ENCODE measurements around the gene FGFRL1. TPM values are rescaled to one million over a fixed set of nuclear protein-coding genes. Genes with fewer than 3 reads are reported as not detected.

FGFRL1 gene
- polyA plus RNA-seq, 1 experiment = 21.2 TPM

DNA sequence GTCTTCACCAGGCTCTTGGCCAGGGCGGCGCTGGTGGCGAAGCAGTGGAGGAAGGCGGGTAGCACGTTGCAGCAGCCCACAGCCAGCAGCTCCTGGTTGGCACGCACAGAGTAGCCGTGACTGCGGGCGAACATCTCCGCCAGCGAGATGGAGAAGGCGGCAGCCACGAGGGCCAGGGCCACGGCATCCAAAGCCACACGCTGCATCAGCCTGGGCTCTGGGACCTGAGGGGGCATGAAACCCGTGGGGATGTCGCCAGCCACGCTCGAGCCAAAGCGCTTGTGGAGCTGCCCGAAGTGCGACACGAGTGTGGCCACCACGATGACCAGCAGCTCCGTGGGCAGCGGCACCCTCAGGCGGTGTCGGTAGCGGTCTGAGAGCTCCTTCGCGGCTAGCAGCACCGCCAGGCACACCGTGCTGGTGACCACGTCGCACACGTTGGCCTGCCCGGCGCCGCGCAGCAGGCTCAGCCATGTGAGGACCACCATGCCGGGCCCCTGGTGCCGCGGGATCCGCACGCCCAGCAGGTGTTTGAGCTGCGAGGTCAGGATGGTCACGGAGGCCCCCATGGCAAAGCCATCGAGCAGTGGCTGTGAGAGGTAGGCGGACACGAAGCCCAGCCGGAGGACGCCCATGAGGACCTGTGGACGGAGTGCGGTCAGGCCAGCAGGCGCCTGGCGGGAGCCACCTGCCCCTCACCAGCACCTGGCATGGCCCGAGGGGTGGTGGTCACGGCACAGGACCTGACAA is 21.5 kb upstream of the FGFRL1 start:
- no peak for DNase-seq (ENCODE audit: low read depth)
- Histone ChIP-seq H3K27me3 (ENCODE audit: control insufficient read depth, insufficient read depth, low read length) (no peaks in the 10 kb centered on the region), H3K4me3 (ENCODE audit: low read depth, low read length) (no peak overlapping the region), H3K36me3 (ENCODE audit: control insufficient read depth, insufficient read depth, low read length) (peaks cover 4% of the 10 kb centered on the region)
- ChIA-PET POLR2A (no interaction called here), CTCF (no interaction called here)
- TF ChIP-seq, protein P1, sequence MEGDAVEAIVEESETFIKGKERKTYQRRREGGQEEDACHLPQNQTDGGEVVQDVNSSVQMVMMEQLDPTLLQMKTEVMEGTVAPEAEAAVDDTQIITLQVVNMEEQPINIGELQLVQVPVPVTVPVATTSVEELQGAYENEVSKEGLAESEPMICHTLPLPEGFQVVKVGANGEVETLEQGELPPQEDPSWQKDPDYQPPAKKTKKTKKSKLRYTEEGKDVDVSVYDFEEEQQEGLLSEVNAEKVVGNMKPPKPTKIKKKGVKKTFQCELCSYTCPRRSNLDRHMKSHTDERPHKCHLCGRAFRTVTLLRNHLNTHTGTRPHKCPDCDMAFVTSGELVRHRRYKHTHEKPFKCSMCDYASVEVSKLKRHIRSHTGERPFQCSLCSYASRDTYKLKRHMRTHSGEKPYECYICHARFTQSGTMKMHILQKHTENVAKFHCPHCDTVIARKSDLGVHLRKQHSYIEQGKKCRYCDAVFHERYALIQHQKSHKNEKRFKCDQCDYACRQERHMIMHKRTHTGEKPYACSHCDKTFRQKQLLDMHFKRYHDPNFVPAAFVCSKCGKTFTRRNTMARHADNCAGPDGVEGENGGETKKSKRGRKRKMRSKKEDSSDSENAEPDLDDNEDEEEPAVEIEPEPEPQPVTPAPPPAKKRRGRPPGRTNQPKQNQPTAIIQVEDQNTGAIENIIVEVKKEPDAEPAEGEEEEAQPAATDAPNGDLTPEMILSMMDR (IDR thresholded peaks at IDR 0.05; ENCODE audit: insufficient read depth, low read depth, low read length) = no peak

DNA sequence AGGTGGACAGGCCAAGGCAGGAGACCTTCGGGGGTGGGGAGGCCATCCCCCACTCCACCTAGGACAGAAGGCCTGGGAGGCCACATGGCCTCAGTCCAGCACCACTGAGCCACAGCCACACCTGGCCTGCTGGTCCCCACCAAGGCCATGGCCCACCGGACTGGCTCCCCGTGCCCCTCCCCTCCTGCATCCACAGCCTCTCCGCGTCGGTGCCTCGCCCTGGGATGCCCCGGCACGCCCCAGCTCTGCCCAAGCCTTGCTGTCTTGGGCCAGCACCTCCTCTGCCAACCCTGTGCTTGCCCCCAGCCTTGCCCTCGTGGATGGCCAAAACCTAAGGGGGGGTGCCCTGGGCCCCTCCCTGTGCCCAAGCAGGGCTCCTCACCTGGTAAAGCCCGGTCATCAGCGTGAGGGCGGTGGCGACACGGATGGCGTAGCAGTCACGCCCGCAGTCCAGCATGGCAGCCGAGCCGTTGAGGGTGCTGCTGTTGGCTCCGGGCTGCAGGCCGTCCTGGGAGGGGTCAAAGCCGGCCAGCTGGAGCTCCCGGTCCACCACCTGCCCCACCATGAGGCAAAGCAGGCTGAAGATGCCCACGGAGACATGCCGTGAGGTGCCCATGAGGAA is 20.6 kb upstream of the FGFRL1 start:
- ChIA-PET CTCF (interaction anchor here (0.9 kb wide), 1 partner anchor 362 kb away, joined by 3 read pairs; no protein-coding TSS in a partner anchor), POLR2A (no interaction called here)
- TF ChIP-seq, protein P1 (IDR thresholded peaks at IDR 0.05; ENCODE audit: insufficient read depth, low read depth, low read length) = no peak
- H3K36me3 ChIP-seq (ENCODE audit: control insufficient read depth, insufficient read depth, low read length) = peaks cover 4% of the 10 kb centered on the region
- no peaks in the 10 kb centered on the region for H3K27me3 ChIP-seq (ENCODE audit: control insufficient read depth, insufficient read depth, low read length)
- no peak overlapping the region for H3K4me3 ChIP-seq (ENCODE audit: low read depth, low read length)
- DNase-seq (ENCODE audit: low read depth) = no peak

DNA sequence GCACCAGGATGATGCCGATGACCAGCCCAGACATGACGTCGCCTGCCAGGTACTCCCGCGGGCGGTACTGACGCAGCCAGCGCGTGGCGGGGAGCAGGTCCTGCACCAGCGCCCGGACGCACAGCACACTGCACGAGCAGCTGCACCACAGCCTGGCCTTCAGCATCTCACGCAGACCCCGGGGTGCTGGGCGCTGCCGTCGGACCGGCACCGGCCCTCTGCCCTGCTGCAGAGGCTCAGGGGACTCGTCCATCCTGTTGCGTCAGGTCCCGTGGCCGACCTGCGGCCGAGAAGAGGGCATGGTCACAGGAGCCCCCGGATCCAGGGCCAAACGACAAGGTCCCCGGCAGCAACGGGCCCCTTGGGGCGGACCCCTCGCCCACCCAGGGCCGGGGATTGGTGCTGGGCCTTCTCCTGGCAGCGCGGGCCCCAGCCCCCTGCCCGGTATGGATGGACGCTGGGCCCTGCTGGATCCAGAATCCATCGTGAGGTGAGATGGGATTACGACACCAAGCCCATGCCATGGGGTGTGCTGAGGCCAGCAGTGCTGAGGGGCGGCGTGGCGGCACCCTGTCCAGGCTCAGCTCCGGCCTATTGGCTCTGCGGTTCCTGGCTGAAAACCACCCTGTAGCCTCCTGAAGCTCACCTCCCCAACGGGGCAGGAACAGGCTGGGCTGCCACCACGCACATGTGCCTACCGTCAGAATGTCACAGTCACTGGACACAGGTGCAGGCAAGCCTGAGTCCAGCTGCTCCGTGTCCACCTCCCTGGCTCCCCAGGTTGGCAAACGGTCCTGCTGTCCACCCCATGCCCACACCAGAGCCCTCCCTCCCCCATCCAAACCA is 19.8 kb upstream of the FGFRL1 start:
- Histone ChIP-seq H3K36me3 (ENCODE audit: control insufficient read depth, insufficient read depth, low read length) (peaks cover 4% of the 10 kb centered on the region), H3K4me3 (ENCODE audit: low read depth, low read length) (no peak overlapping the region), H3K27me3 (ENCODE audit: control insufficient read depth, insufficient read depth, low read length) (peaks cover 5% of the 10 kb centered on the region; the same call in 1 of the 2 replicates)
- ChIA-PET CTCF (no interaction called here), POLR2A (no interaction called here)
- no peak for DNase-seq (ENCODE audit: low read depth)
- TF ChIP-seq, protein P1 (IDR thresholded peaks at IDR 0.05; ENCODE audit: insufficient read depth, low read depth, low read length) = no peak

DNA sequence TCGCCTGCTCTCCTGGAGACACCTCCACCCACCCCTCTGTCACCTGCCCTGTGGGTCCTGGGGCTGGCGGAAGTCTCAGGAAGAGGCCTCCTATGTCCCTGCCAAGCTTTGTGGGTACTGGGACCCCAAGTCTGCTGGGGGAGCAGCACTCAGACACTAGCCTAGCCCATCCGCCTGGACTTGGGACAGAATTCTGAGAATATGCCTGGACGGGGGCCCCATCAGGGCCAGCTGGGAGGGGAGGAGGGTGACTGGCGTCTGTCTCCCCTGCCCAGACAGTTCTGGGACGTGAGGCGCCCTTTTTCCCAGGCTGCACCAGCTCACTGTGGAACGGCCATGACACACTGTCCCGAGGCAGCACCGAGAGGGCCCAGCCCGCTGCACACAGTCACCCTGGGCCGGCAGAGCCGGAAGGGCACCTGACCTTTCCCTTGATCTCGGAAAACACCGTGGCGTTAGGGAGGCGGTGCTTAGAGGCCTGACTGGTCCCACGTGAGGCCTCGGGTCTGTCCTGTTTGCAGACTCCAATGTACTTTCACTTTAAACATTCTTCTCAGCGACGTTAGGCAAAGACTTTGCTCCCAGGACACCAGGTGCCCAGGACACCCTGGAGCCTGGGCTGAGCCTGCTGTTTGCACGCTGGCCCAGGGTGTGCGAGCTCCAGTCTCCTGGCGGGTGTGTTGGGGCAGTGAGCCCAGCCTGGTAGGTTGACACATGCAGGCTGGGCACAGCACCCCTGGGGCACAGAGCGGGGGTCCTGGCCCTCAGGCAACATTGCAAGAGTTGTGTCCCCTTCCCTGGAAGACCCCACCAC is 18.9 kb upstream of the FGFRL1 start:
- peaks cover 4% of the 10 kb centered on the region for H3K36me3 ChIP-seq (ENCODE audit: control insufficient read depth, insufficient read depth, low read length)
- TF ChIP-seq, protein P1 (IDR thresholded peaks at IDR 0.05; ENCODE audit: insufficient read depth, low read depth, low read length) = no peak
- CTCF ChIA-PET = interaction anchor here (0.6 kb wide), 1 partner anchor 78 kb away, joined by 3 read pairs; no protein-coding TSS in a partner anchor
- peaks cover 10% of the 10 kb centered on the region; the same call in 1 of the 2 replicates for H3K27me3 ChIP-seq (ENCODE audit: control insufficient read depth, insufficient read depth, low read length)
- POLR2A ChIA-PET = no interaction called here
- DNase-seq (ENCODE audit: low read depth) = no peak
- no peak overlapping the region for H3K4me3 ChIP-seq (ENCODE audit: low read depth, low read length)
